Stimulated activated CD4-positive, alpha-beta T cell treated with anti-CD3 and anti-CD28 coated beads, Interleukin-15, amount 100 ng/mL, for 24 hours (primary cell): Measurements from ENCODE around the gene PRR12.

Experiments
- DNase-seq: peaks from one replicate; pipeline ENCODE4 v3.0.0-alpha.2; 2020

PRR12 gene

DNA sequence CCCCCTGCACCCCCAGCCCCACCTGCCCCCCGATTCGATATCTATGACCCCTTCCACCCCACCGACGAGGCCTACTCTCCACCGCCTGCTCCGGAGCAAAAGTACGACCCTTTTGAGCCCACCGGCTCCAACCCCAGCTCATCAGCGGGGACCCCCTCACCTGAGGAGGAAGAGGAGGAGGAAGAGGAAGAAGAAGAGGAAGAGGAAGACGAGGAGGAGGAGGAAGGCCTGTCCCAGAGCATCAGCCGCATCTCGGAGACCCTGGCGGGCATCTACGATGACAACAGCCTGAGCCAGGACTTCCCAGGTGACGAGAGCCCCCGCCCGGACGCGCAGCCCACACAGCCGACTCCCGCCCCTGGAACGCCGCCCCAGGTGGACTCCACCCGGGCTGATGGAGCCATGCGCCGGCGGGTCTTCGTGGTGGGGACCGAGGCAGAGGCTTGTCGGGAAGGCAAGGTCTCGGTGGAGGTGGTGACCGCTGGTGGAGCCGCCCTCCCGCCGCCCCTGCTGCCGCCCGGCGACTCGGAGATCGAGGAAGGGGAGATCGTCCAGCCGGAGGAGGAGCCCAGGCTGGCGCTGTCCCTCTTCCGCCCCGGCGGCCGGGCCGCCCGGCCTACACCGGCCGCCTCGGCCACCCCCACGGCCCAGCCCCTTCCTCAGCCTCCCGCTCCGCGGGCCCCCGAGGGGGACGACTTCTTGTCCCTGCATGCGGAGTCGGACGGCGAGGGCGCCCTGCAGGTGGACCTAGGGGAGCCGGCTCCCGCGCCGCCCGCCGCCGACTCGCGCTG is 60.2 kb downstream of the PRR12 start:
- no peak for DNase-seq

- no peak for DNase-seq
Measured at GRCh38 chr19:49651820-49652550, 61.0 kb downstream of the PRR12 start.

GRCh38 chr19:49652551-49653465 is 61.8 kb downstream of the PRR12 start:
- DNase-seq = no peak

DNA sequence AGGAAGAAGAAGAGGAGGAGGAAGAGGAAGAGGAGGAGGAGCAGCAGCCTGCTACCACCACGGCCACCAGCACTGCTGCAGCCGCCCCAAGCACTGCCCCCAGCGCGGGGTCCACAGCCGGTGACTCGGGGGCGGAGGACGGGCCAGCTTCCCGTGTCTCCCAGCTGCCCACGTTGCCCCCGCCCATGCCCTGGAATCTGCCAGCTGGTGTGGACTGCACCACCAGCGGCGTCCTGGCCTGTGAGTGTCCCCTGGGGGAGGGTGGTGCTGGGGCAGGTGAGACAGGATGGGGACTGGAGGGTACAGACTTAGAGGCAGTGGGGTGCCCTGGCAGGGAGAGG is 62.5 kb downstream of the PRR12 start:
- DNase-seq = no peak

- DNase-seq = no peak
Measured at GRCh38 chr19:49654581-49654980, 63.6 kb downstream of the PRR12 start.

DNA sequence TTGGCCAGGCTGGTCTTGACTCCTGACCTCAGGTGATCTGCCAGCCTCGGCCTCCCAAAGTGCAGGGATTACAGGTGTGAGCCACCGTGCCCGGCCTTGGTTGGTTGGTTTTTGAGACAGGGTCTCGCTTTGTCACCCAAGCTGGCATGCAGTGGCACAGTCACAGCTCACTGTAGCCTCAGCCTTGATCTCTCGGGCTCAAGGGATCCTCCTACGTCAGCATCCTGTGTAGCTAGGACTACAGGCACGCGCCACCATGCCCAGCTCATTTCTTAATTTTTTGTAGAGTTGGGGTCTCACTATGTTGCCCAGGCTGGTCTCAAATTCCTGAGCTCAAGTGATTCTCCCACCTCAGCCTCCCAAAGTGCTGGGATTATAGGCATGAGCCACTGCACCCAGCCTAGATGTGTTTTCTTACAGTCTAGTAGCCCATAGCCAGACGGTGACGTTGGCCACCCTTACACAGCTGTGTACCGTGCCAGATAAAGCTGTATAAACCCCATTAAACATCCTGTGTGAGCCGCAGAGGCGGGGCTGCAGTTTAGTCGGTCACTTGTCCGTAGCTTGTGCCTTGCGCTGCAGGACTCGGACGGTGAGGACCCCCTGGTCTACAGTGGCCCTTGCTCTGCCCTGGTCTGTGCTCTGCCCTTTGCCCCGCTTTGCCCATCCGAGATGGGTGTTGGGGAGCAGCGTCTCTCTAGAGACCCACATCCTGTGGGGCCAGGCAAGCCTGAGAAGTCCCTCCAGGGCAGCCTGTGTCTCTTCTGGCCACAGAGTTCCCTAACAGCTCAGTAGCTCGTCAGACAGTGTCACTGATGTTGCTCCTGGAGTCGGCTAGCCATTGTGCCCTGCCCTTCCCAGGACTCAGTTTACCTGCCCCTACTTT is 64.8 kb downstream of the PRR12 start:
- no peak for DNase-seq

DNA sequence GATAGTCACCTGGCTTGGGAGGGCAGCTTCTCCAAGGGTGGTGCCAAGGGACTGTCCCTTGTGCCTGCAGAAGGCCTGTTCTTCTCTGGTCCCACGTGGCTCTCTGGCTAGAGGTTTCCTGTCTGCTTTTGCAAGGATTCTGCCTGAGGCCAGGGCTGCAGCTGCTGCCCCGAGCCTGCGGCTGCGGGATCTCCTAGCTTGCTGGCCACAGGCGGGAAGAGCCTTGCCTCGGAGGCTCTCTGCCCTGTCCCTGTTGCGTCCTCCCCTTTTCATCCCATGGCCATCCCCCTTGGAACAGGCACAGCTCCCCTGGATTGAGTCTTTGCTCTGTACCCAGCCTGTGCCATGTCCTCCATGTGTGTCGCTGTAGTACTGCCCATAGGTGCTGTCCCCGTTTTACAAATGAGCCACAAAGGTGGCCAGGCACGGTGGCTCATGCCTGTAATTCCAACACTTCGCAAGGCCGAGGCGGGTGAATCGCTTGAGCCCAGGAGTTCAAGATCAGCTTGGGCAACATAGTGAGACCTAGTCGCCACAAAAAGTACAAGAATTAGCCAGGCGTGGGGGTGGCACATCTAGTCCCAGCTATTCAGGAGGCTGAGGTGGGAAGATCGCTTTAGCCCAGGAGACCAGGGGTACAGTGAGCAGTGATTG is 65.6 kb downstream of the PRR12 start:
- DNase-seq = no peak

GRCh38 chr19:49657493-49658138 is 66.6 kb downstream of the PRR12 start:
- DNase-seq = no peak

DNA sequence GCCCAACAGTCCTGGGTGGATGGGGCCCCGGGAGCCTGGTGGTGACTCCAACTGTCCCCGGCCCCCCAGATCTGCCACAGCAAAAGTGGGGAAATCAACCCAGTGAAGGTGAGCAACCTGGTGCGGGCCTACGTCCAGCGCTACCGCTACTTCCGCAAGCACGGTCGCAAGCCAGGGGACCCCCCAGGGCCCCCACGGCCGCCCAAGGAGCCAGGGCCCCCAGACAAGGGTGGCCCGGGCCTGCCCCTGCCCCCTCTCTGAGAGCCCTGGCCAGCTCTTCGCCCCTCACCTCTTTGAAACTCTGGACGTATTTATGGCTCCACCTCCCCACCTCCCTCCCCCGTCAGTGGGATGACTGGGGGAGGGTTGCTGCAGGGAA is 67.1 kb downstream of the PRR12 start:
- DNase-seq = no peak

DNA sequence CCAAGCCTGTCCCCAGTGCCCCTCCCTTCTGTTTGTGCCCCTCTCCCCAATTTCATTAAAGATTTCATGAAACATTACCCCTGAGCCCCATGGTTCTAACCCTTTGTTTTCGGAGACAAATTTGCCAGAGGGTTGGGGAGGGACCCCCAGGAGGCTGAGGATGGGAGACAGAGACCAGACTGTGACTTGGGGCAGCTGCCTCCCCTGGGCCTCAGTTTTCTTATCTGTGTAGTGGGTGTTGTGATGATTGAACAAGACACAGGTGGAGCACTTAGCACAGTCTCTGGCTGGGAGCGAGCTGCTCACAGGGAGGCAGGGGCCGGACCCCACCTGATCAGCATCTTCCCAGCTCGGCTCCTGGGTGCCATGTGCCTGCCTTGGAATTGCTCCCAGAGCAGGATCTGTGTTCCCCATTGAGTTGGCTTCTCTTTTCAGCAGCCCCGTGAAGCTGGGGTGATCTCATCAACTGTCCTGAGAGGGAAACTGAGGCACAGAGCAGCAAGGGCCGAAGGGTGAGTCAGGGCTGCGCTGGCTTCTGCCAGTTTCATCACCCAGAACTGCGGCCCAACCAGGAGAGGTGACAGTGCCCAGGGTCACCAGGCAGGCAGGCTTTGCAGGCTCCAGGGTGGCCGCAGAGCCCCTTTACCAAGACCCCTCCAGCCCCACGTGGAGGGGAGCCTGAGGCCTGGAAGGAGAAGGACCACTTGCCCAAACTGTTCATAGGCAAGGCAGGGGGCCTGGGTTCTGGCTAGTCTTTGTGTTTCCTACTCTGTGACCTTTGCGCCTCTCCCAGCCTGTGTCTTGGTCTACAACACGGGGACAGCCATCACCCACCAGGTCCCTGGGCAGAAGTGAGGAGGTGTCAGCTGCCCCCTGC is 67.8 kb downstream of the PRR12 start:
- DNase-seq = no peak

GRCh38 chr19:49660338-49660961 is 69.5 kb downstream of the PRR12 start:
- DNase-seq = no peak

DNA sequence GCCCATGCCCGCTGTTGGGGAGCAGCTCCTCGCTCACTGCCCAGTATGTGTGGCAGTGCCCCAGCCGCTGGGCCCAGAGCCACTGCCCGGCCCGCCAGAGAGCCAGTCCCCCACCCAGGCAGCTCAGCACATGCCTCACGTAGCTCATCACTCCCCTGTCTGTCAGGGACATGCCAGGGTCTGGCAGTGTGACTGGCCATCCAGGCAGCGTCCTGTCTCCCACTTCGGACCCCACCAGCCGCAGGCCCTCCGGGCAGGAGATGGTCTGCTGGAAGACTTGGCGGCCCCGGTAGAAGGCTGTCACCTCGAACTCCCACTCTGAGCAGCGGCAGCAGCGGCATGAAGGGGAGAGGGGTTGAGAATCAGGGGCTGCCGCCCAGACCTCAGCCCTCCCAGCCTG is 71.0 kb downstream of the PRR12 start:
- no peak for DNase-seq

- DNase-seq = no peak
Measured at GRCh38 chr19:49663224-49663623, 72.2 kb downstream of the PRR12 start.

DNA sequence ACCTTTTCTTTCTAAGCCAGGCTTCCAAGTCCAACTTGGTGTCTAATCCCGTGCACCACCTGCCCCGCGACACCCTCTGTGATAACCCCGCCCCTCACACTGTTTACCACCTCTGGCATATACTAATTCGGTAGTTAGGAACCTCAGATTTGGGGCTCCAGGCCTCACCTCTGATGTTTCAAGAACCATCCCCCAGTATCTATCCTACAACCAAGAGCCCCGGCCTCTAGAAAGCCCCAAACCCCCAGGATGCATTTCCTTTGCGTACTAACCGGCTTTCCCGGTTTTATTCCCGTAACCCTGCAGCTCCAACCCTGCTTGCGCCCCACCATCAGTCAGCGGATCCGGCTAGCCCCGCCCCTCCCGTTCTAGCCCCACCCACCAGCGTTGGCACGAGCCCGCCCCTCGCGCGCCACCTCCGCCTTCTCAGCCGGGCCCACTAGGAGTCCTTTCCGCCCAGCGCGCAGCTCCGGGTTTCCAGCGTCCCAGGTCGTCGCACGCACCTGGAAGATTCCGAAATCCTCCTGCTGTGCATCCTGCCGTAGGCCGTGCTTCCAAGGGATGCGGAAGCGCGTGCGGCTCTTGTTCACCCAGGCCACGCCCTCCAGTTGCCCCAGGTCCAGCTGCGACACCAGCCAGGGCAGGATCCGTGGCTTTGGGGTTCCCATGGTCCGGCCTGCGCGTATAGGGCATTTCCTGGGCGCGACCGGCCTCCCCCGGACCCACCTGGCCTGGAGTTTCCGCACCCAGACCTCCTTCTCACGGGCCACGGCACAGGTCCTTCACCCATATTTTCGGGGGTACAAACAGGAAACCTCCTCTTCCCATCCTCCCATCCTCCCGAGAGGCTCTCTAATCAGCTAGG is 73.4 kb downstream of the PRR12 start:
- peak; percentile 95 for DNase-seq

GRCh38 chr19:49665036-49665350 is 74.0 kb downstream of the PRR12 start:
- no peak for DNase-seq

DNA sequence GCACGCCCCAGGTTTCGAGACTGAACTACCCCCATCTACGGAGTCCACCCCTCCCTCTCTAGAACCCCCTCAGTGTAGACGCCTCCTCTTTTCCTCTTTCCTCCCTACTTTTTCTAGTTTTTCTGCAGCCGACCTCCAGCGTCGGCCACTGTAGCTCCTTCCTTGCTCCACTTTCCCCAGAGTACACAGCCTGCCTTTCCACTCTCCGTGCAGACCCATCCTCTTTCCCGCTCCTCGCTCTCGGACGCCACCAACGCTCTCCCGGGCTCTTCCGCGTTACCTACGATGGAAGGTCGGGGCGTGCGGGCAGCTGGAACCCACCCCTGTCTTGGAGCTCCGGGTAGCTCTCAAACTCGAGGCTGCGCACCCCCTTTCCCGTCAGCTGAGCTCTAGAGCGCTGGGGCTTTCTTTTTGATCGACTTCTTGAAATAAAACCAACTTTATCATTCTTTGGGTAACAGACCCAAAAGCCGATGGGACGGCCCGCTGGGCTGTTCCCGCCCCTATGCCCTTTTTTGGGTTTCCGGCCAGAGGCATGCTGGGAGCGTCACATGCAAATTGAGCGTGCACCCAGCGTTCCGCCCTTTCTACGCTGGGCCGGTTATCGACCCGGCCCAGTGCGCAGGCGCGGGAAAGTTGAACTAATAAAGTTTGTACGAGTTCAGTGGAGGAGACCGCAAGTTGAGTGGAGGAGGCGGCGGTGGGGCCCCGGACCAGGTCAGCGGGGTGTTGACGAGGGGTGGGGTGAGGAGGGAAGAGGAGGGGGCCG is 74.6 kb downstream of the PRR12 start, which contains the start of the genes BCL2L12 and IRF3:
Gene BCL2L12, plus strand, starts transcription at position 583 of the 769 bp plus-strand sequence. CDS start 760 bp downstream, outside the sequence.
Gene IRF3, minus strand, starts transcription at position 507 of the 769 bp plus-strand sequence. CDS start 1,019 bp downstream, outside the sequence.
- peak; percentile 99 for DNase-seq

- no peak for DNase-seq
Measured at GRCh38 chr19:49666120-49666444, 75.1 kb downstream of the PRR12 start.

DNA sequence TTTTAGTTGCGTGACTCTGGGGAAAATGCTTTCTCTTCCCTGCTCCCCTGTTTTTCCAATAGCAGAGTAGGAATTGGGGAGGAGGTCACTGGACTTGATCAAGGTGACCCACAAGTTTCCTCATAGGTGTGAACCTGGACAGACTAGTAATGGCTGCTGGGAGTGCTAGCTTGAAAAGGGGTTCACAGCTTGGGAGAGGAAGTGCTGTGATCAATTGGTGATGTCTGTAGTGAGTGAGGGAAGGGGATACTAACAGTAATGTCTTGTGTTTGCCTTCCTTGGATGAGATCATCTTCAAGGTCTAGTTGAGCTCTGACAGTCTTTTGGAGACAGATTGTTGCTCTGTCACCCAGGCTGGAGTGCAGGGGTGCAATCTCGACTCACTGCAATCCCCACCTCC is 76.5 kb downstream of the PRR12 start:
- no peak for DNase-seq
